GM21737 (cell line): ENCODE measurements around the gene CERS3.
"Not testable (repeated sequence)": the region's sequence is repeated elsewhere in the genome, so short reads cannot be mapped to it uniquely, and the experiment has no call there.

Experiments used
- ATAC-seq: cut with Tn5 transposase; IDR thresholded peaks from one replicate; pipeline ENCODE4 v1.9.1; 2021; ENCODE audit warnings: mild to moderate bottlenecking, moderate library complexity; ENCODE audit not compliant: unreplicated experiment

Gene CERS3

DNA sequence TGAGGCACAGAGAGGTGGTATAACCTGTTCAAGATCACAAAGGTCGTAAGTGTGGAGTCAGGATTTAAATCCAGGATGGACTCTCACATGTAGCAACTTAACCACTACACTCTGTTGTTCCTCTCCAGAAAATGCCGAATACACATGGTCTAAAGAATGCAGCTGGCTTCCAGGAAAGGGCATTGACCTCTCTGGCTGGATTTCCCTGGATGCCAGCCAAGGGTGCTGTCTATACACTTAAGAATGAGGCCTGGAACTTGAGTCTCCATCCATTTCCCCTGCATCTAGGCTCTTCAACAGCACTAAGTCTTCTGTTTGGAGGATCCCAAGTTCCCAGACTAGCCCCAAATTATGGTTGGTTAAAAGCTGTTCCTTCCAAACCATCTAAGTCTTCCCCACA lies 60.5 kb downstream of the CERS3 start:
- ATAC-seq = no peak

DNA sequence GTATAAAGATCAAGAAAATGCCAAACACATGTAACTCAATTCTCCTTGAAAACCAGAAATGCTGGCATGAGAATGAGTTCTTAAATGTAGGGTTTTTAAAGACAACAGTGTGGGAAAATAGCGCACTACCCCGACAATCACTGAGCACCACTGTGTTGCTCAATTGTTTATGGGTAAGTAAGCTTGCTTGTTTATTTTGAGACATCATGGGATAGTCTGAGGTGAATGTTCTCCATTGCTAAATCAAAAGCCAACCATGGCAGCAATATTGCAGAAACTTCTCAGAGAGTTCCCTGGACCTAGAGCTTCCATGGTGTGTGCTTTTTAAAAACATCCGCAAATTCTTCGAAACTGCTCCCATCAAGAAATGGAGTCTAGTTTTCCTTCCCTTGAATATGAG lies 62.7 kb downstream of the CERS3 start:
- no peak for ATAC-seq

DNA sequence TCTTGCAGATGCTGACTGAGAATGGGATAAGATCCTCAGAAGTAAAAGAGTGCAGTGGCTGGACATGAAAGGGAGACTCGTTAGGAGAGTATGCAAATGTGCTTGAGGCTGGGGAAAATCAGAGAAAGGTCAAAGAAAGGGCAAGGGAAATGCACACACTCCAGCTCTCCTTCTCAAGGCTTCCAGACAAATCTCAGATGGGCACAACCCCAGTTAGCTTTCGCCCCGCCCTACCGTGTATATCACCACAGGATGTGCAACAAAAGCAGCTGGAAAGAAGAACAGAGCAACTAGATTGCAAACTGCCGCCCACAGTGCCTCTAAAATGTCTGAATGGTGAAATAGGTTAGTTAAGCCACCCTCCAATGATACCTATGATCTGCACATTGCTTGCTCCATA lies 63.9 kb downstream of the CERS3 start:
- no peak for ATAC-seq

DNA sequence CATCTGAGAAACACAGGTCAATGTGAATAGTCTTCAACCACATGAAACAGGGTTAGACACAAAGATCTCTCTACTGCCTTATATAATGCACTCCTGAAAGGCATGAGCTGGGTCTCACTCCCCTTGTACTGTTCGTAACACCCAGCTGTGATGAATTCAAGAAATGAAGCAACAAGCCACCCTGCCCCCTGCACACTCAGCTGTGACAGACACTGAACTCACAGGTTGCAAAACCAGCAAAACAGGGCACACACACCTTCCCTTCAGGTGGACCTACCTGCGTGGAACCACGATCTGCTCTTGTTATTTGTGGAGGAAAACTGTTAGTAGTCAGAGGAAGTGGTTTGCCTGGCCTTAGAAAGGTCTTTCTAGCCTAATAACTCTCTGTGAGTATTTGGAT lies 64.5 kb downstream of the CERS3 start:
- ATAC-seq = no peak

DNA sequence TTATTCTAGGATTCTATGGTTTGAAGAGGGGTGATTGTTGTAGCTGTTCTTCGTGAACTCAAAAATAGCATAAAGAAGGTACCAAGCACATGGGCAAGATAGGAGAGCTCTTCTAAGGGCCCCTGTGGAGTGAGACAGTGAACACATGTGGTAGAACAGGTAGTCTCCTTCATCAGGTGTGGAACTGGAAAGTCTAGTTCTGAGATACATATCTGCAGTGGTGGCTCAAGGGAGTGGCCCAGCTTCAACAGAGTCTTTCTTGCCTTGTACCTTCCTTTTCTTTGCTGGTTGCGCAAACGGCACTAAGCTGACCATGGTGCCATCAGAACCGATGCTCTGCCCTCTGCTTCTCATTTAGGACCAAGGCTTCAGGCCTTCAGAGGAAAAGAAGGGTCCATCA lies 65.2 kb downstream of the CERS3 start:
- ATAC-seq = no peak

DNA sequence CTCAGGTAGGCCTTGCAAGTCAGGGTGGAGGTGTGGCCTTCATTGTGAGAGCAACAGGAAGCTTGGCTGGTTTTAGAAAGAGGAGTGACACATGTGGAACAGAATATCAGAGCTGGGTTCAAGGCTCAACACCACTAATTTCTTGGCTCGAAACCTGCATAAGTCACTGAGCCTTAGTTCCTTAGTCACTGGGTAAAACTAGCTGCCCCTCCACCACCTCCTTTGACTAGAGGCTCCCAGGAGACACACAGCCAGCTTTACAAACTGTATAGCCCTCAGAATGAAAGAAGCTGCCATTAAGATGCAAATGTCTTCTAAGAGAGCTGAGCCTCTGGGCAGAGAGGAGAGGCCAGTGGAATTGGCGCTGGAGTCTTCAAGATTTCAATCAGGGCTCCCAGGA lies 67.7 kb downstream of the CERS3 start:
- ATAC-seq = peak; percentile 71

- ATAC-seq = no peak
Measured at GRCh38 chr15:100457201-100457600, 71.5 kb downstream of the CERS3 start.

DNA sequence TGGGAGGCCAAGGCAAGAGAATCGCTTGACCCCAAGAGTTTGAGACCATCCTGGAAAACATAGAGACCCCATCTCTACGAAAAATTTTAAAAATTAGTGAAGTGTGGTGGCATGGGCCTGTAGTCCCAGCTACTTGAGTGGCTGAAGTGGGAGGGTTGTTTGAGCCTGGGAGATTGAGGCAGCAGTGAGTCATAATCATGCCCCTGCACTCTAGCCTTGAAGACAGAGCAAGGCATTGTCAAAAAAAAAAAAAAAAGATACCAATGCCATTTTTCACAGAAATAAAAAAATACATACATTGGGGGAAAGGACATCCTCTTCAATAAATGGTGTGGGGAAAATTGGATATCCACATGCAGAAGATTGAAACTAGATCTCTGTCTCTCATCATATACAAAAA lies 74.6 kb downstream of the CERS3 start:
- ATAC-seq = no peak

GRCh38 chr15:100448481-100448880 lies 80.3 kb downstream of the CERS3 start:
- ATAC-seq = no peak

GRCh38 chr15:100441063-100441462 lies 87.7 kb downstream of the CERS3 start:
- ATAC-seq = not testable (repeated sequence)

- no peak for ATAC-seq
Measured at GRCh38 chr15:100439514-100439913, 89.2 kb downstream of the CERS3 start.

GRCh38 chr15:100438570-100438969 lies 90.2 kb downstream of the CERS3 start:
- ATAC-seq = peak; percentile 95

- no peak for ATAC-seq
Measured at GRCh38 chr15:100437261-100437660, 91.5 kb downstream of the CERS3 start.

GRCh38 chr15:100434561-100434960 lies 94.2 kb downstream of the CERS3 start:
- no peak for ATAC-seq

DNA sequence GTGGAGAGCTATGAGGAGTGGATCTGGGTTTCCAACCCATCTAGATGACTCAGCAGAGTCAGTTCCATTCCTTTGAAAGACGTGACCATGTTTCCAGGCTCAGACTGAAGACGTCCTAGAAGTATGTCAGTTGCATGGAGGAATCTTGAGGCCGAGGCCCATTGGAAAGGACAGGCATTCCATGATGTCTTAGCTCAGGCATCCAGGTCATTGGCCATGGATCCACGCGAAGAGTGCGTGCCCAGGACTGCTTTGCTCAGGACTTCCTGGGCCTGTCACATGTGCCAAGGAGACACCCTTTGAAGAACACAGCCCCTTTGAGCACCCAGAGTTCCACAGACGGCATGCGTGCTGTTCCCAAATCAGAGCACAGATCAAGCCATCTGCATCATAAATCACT lies 94.7 kb downstream of the CERS3 start:
- no peak for ATAC-seq

GRCh38 chr15:100433304-100433703 lies 95.4 kb downstream of the CERS3 start:
- ATAC-seq = no peak

GRCh38 chr15:100430411-100430810 lies 98.3 kb downstream of the CERS3 start:
- no peak for ATAC-seq

DNA sequence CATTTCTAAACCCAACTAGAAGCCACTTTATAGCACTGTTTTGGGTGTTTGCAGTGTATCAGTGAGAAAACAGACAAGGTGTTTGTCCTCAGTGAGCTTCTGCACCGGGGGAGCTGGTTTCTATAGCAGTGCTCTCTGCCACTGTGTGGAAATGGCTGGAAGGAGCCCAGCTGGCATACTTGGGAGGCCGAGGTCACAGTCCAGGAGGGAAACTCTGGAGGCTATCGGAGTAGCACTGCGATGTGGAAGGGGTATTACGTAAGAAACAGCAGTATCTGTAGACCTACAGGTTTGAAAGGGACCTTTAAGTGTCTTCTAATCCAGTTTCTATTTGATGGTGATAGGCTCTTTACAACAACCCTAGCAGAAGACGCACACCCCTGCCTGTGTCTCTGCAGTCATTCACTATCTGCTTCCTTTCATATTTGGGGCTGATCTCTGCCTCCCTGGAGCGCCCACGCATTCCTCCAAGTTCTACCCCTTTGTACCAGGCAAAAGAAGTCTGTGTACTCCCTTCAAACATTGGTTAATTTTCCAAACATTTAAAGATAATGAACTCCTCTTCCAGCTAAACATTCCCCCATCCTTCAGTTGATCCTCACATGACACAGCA lies 99.5 kb downstream of the CERS3 start:
- no peak for ATAC-seq

DNA sequence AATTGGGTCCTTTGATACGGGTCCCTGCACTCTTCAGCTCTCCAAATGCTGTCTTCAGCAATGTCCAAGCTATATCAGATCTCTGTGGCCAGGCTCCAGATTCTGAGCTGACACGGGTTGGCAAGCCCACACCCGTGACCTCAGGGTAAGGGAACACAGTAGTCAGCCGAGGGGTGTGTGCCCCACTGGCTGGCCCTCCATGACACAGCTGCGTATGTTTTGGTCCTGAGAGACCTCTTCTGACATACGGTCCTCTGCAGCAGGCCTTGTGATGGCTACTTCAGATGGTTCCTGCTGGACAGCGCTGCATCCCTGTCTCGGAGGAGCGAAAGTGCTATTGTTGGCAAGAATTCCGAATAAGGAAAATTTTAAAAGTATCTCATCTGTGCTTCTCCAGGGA lies 101.8 kb downstream of the CERS3 start:
- ATAC-seq = no peak

- no peak for ATAC-seq
Measured at GRCh38 chr15:100405179-100405578, 123.6 kb downstream of the CERS3 start.

- no peak for ATAC-seq
Measured at GRCh38 chr15:100400996-100401395, 127.8 kb downstream of the CERS3 start.

DNA sequence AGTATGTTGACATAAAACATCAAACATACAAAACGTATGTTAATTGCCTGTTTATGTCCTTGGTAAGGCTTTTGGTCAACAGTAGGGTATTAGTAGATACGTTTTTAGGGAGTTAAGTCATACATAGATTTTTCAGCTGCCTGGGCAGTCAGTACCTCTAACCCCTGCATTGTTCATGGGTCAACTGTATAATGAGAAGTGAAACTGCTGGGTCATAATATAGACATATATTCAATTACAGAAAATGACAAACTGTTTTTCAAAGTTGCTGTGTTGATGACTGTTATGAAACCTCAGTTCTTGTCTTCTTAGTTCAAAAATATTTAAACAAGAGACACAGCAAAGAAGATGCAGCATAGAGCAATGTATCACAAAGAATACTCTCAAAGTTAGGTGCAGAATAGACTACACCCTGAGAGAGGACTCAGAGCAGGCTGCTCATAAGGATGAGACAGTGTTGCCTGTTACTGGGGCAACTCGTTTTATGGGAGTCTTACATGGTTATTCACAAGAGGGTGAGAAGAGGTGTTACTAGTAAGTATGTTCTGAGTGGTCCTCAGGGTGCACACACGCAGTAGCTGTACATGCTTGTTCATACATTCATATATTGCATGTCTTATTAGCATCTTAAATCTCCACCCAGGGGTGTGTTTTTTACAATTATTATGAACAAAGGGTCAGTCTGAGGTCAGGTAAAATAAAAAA lies 133.9 kb downstream of the CERS3 start:
- ATAC-seq = no peak

DNA sequence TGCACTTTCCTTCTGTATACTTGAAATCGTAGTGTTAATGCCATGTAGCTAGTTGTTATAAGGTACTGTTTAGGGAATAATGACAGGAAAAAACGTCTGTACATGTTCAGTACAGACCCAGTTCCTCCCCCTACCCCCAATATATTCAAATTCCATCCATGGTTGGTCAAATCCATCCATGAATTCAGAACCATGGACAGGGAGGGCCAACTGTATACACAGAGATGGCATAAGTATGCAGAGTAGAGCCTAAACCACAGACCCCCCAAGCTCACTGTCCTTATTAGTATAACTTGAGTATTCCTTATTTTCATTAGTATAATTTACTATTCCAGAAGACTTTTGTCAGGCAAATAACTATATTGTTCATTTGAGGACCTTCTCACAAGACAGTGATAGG lies 135.7 kb downstream of the CERS3 start:
- ATAC-seq = no peak
